HepG2 (cell line): ENCODE measurements around the gene MRM3. TPM values are rescaled to one million over a fixed set of nuclear protein-coding genes. Genes with fewer than 3 reads are reported as not detected.

Source experiments
- CC2D1A ChIP-seq: sonication (generic); formaldehyde crosslinking; IDR thresholded peaks from 2 replicates; pipeline ENCODE4 v1.8.1; 2023; ENCODE audit warnings: mild to moderate bottlenecking, missing genetic modification reagents
- CREBL2 ChIP-seq: sonication (generic); formaldehyde crosslinking; IDR thresholded peaks from 2 replicates; pipeline ENCODE4 v1.8.1; 2023; ENCODE audit warnings: missing genetic modification reagents, mild to moderate bottlenecking, borderline replicate concordance
- ETV6 ChIP-seq: sonication (generic); formaldehyde crosslinking; conservative IDR thresholded peaks from 2 replicates; pipeline ENCODE4 v1.4.0; 2020; ENCODE audit warnings: missing genetic modification reagents
- HMG20A ChIP-seq: IDR thresholded peaks from 2 replicates; pipeline ENCODE4 v1.6.1; 2016; ENCODE audit warnings: borderline replicate concordance
- HMGA1 ChIP-seq: sonication (generic); formaldehyde crosslinking; conservative IDR thresholded peaks from 2 replicates; pipeline ENCODE4 v1.4.0; 2020; ENCODE audit warnings: missing genetic modification reagents
- HOXA5 ChIP-seq: sonication (generic); formaldehyde crosslinking; IDR thresholded peaks from 2 replicates; pipeline ENCODE4 v1.4.0; 2020; ENCODE audit warnings: missing genetic modification reagents
- KDM2A ChIP-seq: sonication (generic); formaldehyde crosslinking; IDR thresholded peaks from 2 replicates; pipeline ENCODE4 v1.4.0; 2020; ENCODE audit warnings: low read depth, missing genetic modification reagents, borderline replicate concordance
- NKX3-1 ChIP-seq: sonication (generic); formaldehyde crosslinking; IDR thresholded peaks from 2 replicates; pipeline ENCODE4 v1.5.0; 2020; ENCODE audit warnings: missing genetic modification reagents
- NPAS2 ChIP-seq: sonication (generic); formaldehyde crosslinking; IDR thresholded peaks from 2 replicates; pipeline ENCODE4 v1.8.0; 2022; ENCODE audit warnings: mild to moderate bottlenecking, missing genetic modification reagents, borderline replicate concordance
- PLRG1 ChIP-seq: fragments of 450-650 bp; conservative IDR thresholded peaks from 2 replicates; pipeline ENCODE4 v1.6.1; 2016
- SATB2 ChIP-seq: sonication (generic); formaldehyde crosslinking; IDR thresholded peaks from 2 replicates; pipeline ENCODE4 v1.5.0; 2020; ENCODE audit warnings: missing genetic modification reagents
- SIN3A ChIP-seq: IDR thresholded peaks from 2 replicates; pipeline ENCODE4 v1.6.1; 2011; ENCODE audit warnings: low read depth, mild to moderate bottlenecking, control low read depth, low read length, borderline replicate concordance
- U2AF1 ChIP-seq: fragments of 200-400 bp; formaldehyde crosslinking; optimal IDR thresholded peaks from 2 replicates; pipeline ENCODE3; 2017; ENCODE audit warnings: mild to moderate bottlenecking, low read depth, low read length
- XBP1 ChIP-seq: sonication (generic); formaldehyde crosslinking; IDR thresholded peaks from 2 replicates; pipeline ENCODE4 v1.5.0; 2020; ENCODE audit warnings: missing genetic modification reagents
- ZBTB1 ChIP-seq: sonication (generic); formaldehyde crosslinking; IDR thresholded peaks from 2 replicates; pipeline ENCODE4 v1.4.0; 2020; ENCODE audit warnings: missing genetic modification reagents, borderline replicate concordance
- ZBTB37 ChIP-seq: sonication (generic); formaldehyde crosslinking; IDR thresholded peaks from 2 replicates; pipeline ENCODE4 v1.4.0; 2020; ENCODE audit warnings: mild to moderate bottlenecking, missing genetic modification reagents
- ZBTB38 ChIP-seq: sonication (generic); formaldehyde crosslinking; IDR thresholded peaks from 2 replicates; pipeline ENCODE4 v1.5.1; 2020; ENCODE audit warnings: mild to moderate bottlenecking, missing genetic modification reagents
- ZNF557 ChIP-seq: sonication (generic); formaldehyde crosslinking; IDR thresholded peaks from 2 replicates; pipeline ENCODE4 v1.4.0; 2020; ENCODE audit warnings: missing genetic modification reagents
- ZNF780A ChIP-seq: sonication (generic); formaldehyde crosslinking; IDR thresholded peaks from 2 replicates; pipeline ENCODE4 v1.8.0; 2022; ENCODE audit warnings: mild to moderate bottlenecking, missing genetic modification reagents, moderate library complexity
- ZNF790 ChIP-seq: sonication (generic); formaldehyde crosslinking; IDR thresholded peaks from 2 replicates; pipeline ENCODE4 v1.8.0; 2022; ENCODE audit warnings: missing genetic modification reagents, mild to moderate bottlenecking, borderline replicate concordance
- polyA plus RNA-seq, 8 experiments: library from polyadenylated mRNA; depleted of rRNA in 3 of 8; stranded (reverse) in 7 of 8; unstranded in 1 of 8; fragments of >200 nt; fragmentation: Illumina TruSeq in 4 of 8; extraction: Trizol in 4 of 8; gene quantifications; 2 replicates each; pipeline versions ENCODE4 v1.2.1 to v1.2.3, GENCODE V29; 2011 to 2016; ENCODE audit warnings: low read depth in 4 of 8, missing spikeins in 1 of 8, mixed read lengths in 1 of 8; ENCODE audit not compliant: insufficient read depth in 1 of 8
- total RNA-seq, 5 experiments: library from RNA; depleted of rRNA; stranded (reverse); fragments of >200 nt; fragmentation: Illumina TruSeq; extraction: Trizol; gene quantifications; 2 replicates each; pipeline ENCODE4 v1.2.3, GENCODE V29; 2016; ENCODE audit warnings: low read depth in 1 of 5
- TF ChIP-seq, protein P1 (sequence below): sonication (generic); formaldehyde crosslinking; IDR thresholded peaks from 2 replicates; pipeline ENCODE4 v1.4.0; 2020; ENCODE audit warnings: mild to moderate bottlenecking, missing genetic modification reagents
- TF ChIP-seq, protein P2 (sequence below): IDR thresholded peaks from 2 replicates; pipeline ENCODE4 v1.6.1; 2016; ENCODE audit warnings: missing compliant biosample characterization, missing genetic modification reagents, borderline replicate concordance
- TF ChIP-seq, protein P3 (sequence below): sonication (generic); formaldehyde crosslinking; IDR thresholded peaks from 2 replicates; pipeline ENCODE4 v1.8.0; 2022; ENCODE audit warnings: mild to moderate bottlenecking, missing genetic modification reagents; ENCODE audit not compliant: insufficient replicate concordance

The MRM3 gene
- total and polyA plus RNA-seq, 2 of the 13 experiments (the other 11 are each of a cell fraction or from before 2014, with no cell fraction given): 12.3 to 25.5 TPM

GRCh38 chr17:781805-782731 is at the start of gene MRM3, which contains the start of gene GLOD4 (continued):
- TF ChIP-seq ZNF557 (CRISPR knock-in tag) (no peak), HOXA5 (no peak), U2AF1 (no peak), XBP1 (CRISPR knock-in tag) (peak; percentile 63; the same call in 1 of the 2 replicates), SIN3A (peak; percentile 90; the same call in 1 of the 2 replicates), PLRG1 (no peak), ZNF790 (CRISPR knock-in tag) (peak; percentile 77), HMG20A (CRISPR knock-in tag) (no peak), KDM2A (peak; percentile 99), ZBTB37 (CRISPR knock-in tag) (no peak), HMGA1 (CRISPR knock-in tag) (no peak), SATB2 (CRISPR knock-in tag) (no peak), NKX3-1 (CRISPR knock-in tag) (no peak), NPAS2 (CRISPR knock-in tag) (no peak), CREBL2 (CRISPR knock-in tag) (peak; percentile 81; the same call in 1 of the 2 replicates), CC2D1A (CRISPR knock-in tag) (no peak), ZNF780A (peak; percentile 54; the same call in 1 of the 2 replicates), ZBTB38 (CRISPR knock-in tag) (peak; percentile 97), ETV6 (0 out of 2 replicates have a peak, but pooled peaks have one; percentile 32), ZBTB1 (CRISPR knock-in tag) (no peak)
- TF ChIP-seq, protein P1, sequence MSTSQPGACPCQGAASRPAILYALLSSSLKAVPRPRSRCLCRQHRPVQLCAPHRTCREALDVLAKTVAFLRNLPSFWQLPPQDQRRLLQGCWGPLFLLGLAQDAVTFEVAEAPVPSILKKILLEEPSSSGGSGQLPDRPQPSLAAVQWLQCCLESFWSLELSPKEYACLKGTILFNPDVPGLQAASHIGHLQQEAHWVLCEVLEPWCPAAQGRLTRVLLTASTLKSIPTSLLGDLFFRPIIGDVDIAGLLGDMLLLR: peak; percentile 98
- TF ChIP-seq, protein P2, sequence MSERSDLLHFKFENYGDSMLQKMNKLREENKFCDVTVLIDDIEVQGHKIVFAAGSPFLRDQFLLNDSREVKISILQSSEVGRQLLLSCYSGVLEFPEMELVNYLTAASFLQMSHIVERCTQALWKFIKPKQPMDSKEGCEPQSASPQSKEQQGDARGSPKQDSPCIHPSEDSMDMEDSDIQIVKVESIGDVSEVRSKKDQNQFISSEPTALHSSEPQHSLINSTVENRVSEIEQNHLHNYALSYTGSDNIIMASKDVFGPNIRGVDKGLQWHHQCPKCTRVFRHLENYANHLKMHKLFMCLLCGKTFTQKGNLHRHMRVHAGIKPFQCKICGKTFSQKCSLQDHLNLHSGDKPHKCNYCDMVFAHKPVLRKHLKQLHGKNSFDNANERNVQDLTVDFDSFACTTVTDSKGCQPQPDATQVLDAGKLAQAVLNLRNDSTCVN (CRISPR knock-in tag): peak; percentile 92
- TF ChIP-seq, protein P3, sequence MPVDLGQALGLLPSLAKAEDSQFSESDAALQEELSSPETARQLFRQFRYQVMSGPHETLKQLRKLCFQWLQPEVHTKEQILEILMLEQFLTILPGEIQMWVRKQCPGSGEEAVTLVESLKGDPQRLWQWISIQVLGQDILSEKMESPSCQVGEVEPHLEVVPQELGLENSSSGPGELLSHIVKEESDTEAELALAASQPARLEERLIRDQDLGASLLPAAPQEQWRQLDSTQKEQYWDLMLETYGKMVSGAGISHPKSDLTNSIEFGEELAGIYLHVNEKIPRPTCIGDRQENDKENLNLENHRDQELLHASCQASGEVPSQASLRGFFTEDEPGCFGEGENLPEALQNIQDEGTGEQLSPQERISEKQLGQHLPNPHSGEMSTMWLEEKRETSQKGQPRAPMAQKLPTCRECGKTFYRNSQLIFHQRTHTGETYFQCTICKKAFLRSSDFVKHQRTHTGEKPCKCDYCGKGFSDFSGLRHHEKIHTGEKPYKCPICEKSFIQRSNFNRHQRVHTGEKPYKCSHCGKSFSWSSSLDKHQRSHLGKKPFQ (CRISPR knock-in tag): peak; percentile 41
